NB4 (cell line): ENCODE results near the gene RAI1.

ENCODE experiments used
- POLR2A ChIP-seq: IDR thresholded peaks from 2 replicates; pipeline ENCODE4 v1.6.1; 2011; ENCODE audit warnings: mild to moderate bottlenecking; ENCODE audit not compliant: insufficient read length; ENCODE audit errors: extremely low read depth
- TF ChIP-seq, protein P1 (sequence below): IDR thresholded peaks from one replicate; pipeline ENCODE4 v1.5.1; 2012; ENCODE audit warnings: low read depth, low read length

DNA sequence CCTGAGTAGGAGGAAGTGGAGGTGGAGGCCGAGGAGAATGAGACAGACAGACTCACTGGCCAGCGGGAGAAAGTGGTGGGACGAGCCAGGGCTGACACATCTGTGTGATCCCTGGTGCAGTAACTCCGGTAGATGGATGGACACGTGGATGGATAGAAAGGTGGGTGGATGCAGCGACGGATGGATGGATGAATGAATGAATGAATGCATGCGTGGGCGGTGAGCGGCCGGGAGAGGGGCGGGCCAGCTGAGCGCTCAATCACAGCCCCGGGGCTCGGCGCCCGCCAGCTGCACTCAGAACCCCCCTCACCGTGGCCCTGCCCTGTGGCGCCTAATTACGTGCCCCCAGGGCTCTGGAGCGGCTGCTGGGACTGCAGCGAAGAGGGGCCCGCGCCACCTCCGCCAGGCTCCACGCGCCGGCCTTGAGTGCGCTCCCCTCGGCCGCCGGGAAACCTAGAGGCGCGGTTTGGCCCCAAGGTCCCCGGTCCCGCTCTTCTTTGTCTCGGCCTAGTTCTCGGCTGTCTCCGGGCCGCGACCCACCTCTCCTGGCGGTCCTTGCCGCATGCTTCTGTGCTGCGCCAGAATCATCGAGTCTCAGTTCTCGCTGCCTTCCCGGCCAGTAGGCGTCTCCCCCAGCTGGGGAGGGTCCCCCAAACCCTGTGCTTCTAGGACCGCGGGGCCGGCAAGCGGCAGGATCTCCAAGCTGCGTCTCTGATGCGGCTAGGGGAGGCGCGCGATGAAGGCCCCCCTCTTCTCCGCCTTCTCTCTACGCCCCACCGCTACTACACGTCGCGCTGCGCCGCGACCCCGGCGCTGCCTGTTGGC is 41.0 kb downstream of the RAI1 start:
- TF ChIP-seq, protein P1, sequence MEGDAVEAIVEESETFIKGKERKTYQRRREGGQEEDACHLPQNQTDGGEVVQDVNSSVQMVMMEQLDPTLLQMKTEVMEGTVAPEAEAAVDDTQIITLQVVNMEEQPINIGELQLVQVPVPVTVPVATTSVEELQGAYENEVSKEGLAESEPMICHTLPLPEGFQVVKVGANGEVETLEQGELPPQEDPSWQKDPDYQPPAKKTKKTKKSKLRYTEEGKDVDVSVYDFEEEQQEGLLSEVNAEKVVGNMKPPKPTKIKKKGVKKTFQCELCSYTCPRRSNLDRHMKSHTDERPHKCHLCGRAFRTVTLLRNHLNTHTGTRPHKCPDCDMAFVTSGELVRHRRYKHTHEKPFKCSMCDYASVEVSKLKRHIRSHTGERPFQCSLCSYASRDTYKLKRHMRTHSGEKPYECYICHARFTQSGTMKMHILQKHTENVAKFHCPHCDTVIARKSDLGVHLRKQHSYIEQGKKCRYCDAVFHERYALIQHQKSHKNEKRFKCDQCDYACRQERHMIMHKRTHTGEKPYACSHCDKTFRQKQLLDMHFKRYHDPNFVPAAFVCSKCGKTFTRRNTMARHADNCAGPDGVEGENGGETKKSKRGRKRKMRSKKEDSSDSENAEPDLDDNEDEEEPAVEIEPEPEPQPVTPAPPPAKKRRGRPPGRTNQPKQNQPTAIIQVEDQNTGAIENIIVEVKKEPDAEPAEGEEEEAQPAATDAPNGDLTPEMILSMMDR = no peak
- TF ChIP-seq POLR2A = no peak
